BLaER1 (cell line): ENCODE data around the gene IGSF8.
"Not testable (repeated sequence)": the region's sequence is repeated elsewhere in the genome, so short reads cannot be mapped to it uniquely, and the experiment has no call there.

Source experiments
- H3K27ac ChIP-seq: shearing (Covaris generic); formaldehyde crosslinking; 2 replicates; pipeline ENCODE4 v1.8.1; 2022
- H3K27me3 ChIP-seq: shearing (Covaris generic); formaldehyde crosslinking; 2 replicates; pipeline ENCODE4 v1.8.1; 2022
- H3K36me3 ChIP-seq: shearing (Covaris generic); formaldehyde crosslinking; 2 replicates; pipeline ENCODE4 v1.8.1; 2022
- H3K4me1 ChIP-seq: shearing (Covaris generic); formaldehyde crosslinking; 2 replicates; pipeline ENCODE4 v1.8.1; 2022
- H3K4me2 ChIP-seq: shearing (Covaris generic); formaldehyde crosslinking; 2 replicates; pipeline ENCODE4 v1.8.1; 2022
- H3K4me3 ChIP-seq: shearing (Covaris generic); formaldehyde crosslinking; 2 replicates; pipeline ENCODE4 v1.8.1; 2022
- H3K9ac ChIP-seq: shearing (Covaris generic); formaldehyde crosslinking; 2 replicates; pipeline ENCODE4 v1.8.1; 2022
- H3K9me3 ChIP-seq: shearing (Covaris generic); formaldehyde crosslinking; 2 replicates; pipeline ENCODE4 v1.8.1; 2022
- H4K20me1 ChIP-seq: shearing (Covaris generic); formaldehyde crosslinking; 2 replicates; pipeline ENCODE4 v1.8.1; 2022
- Cebpa-rat ChIP-seq: shearing (Covaris generic); IDR thresholded peaks from 2 replicates; pipeline ENCODE4 v1.8.1; 2022

IGSF8 gene

DNA sequence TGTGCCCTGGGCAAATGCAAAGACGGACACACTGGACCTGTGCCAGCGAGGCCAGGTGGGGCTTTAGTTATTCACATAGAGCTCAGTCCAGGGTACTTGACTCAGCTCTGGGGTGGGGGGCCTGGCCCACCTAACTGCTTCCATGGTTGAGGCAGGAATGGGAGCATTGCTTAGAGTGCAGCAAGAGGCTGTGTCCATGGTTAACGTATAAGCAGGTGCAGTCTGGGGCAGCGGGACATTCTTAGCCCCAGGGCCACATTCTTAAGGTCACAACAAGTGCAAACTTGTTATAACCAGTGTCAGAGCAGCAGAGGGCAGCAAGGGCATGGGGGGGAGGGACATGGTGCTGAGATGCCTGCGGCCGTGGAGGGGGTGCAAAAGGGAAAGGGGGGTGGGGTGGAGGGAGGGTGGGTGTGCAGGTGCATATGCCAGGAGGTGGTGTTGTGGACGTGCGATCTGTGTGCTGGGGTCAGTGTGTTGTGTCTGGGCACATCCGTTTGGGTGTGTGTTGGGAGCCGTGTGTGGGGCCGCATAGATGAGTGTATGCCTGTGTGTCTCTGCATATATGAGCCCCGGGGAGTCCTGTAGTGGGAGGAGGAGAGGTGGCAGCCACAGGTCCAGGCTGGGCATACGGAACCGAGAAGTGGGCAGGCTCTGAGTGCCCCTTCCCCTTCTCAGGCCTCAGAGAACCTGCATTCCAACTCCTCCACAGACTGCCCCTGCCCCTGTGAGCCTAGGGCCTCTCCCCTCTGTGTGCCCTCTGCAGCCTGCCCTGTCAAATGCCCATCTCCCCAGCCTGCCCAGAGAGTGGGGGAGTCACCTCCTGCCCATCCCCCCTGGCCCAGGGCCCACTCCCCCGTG is 36.8 kb downstream of the IGSF8 start:
- Histone ChIP-seq H3K27me3 (no peaks in the 10 kb centered on the region), H3K4me1 (no peaks in the 10 kb centered on the region), H3K9ac (no peak overlapping the region), H3K9me3 (no peaks in the 10 kb centered on the region), H3K4me3 (no peak overlapping the region), H4K20me1 (no peaks in the 10 kb centered on the region), H3K27ac (no peak overlapping the region), H3K4me2 (no peak overlapping the region), H3K36me3 (no peaks in the 10 kb centered on the region)
- no peak for TF ChIP-seq Cebpa-rat

DNA sequence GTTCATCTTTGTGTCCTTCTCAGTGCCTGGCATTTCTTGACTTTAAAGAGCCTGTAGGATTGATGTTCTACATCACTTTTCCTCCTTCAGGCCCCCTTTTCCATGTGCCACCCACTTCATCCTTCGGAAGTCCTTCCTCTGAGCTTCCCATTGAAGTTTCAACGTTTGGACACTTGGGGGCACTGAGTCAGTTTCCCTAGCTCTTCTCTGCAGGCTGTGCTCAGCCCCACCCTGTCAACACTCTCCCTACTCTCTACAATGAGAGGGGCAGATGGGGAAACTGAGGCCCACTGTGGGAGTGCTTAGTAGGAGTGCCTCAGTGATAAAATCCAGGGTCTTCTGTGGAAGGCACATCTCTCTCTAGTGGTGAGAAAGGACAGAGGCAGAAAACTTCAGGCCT is 40.3 kb downstream of the IGSF8 start:
- no peak overlapping the region for H3K4me2 ChIP-seq
- H3K36me3 ChIP-seq, result no peaks in the 10 kb centered on the region
- no peaks in the 10 kb centered on the region for H4K20me1 ChIP-seq
- H3K4me1 ChIP-seq, result no peaks in the 10 kb centered on the region
- H3K4me3 ChIP-seq, result no peak overlapping the region
- no peaks in the 10 kb centered on the region for H3K27me3 ChIP-seq
- TF ChIP-seq Cebpa-rat, result no peak
- H3K27ac ChIP-seq, result no peak overlapping the region
- H3K9me3 ChIP-seq, result no peaks in the 10 kb centered on the region
- no peak overlapping the region for H3K9ac ChIP-seq

DNA sequence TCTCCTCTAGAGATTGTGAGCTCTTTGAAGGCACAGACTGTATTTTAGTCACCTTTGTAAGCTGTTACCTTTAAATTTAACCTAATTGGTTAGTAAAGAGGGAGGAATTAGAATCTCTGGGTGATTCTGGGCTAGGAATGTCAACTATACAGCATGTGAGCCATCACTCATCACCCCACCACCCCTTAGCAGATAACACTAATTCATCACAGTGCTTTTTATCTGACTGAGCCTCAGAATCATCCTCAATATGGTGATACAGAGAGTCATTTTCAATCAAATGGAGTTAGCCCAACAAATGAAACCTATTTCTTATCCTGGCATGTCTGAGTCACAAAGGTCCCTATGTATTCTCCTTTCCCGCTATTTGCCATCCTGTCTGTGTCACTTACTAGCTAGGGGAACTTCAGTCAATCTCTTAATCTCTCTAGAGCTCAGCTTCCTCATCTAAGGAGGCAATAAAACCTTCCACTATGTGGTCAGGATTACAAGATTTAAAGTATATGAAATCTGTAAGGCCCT is 41.7 kb downstream of the IGSF8 start:
- no peaks in the 10 kb centered on the region for H3K9me3 ChIP-seq
- no peaks in the 10 kb centered on the region for H4K20me1 ChIP-seq
- TF ChIP-seq Cebpa-rat, result no peak
- H3K36me3 ChIP-seq, result no peaks in the 10 kb centered on the region
- H3K4me2 ChIP-seq, result no peak overlapping the region
- H3K9ac ChIP-seq, result no peak overlapping the region
- no peaks in the 10 kb centered on the region for H3K27me3 ChIP-seq
- no peak overlapping the region for H3K4me3 ChIP-seq
- no peak overlapping the region for H3K27ac ChIP-seq
- H3K4me1 ChIP-seq, result no peaks in the 10 kb centered on the region

DNA sequence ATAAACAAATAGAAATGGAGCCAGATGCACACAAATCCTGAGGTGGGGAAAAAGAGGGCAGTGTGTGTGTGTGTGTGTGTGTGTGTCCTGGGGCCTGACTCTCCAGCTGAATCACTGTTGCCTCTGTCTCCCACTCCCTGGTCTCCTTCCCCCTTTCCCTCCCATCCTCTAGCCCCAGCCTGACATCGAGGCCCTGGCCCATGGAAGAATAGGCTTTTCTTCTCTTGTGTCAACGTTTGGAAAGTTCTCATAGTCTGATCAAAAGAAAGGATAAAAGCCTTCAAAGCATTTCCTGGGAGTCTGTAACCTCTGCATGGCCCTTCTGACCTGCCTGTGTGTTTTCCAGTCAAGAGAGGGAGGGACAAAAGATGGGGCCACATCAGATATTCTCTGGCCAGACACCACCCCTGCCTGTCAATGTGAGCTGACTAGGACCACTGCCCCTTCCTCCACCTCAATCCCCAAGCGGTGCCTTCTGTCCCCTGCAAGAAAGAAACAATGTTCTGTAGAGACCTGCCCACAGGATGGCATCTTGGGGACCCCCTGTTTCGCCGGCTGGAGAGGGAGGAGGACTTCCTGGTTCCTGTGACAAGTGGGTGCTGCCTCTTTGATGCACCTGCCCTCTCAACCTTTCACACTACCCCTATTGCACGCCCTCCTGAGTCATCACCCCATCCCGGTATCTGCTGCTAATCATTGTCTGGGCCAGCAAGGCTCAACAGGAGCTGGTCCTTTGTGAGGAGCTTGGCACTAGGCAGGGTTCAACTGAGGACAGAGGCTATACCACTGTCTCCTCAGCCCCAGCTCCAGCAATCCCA is 44.7 kb downstream of the IGSF8 start:
- no peaks in the 10 kb centered on the region for H3K4me1 ChIP-seq
- H3K9ac ChIP-seq, result no peak overlapping the region
- H3K27me3 ChIP-seq, result no peaks in the 10 kb centered on the region
- H3K4me3 ChIP-seq, result no peak overlapping the region
- H3K9me3 ChIP-seq, result no peaks in the 10 kb centered on the region
- H3K36me3 ChIP-seq, result no peaks in the 10 kb centered on the region
- no peak overlapping the region for H3K27ac ChIP-seq
- no peak overlapping the region for H3K4me2 ChIP-seq
- H4K20me1 ChIP-seq, result no peaks in the 10 kb centered on the region
- TF ChIP-seq Cebpa-rat, result no peak

DNA sequence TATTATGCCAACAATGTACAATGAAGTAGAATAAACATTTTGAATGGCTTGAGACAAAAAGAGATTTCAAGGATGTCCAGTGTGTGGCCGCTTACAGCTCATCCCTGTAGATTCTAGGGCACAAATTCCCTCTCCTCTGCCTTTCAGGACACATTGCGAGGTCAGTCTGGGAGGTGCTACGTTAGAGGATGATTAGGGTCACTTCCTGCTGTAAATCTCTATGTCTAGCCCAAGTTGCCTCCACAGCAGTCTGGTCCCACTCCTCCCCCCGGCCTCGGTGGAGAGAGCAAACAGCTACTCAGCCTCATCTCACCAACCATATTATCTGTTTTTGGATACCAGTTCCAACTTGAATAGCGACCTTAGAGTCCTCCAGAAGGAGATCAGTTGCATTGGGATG is 45.5 kb downstream of the IGSF8 start:
- Histone ChIP-seq H3K4me1 (no peaks in the 10 kb centered on the region), H3K4me3 (no peak overlapping the region), H3K36me3 (no peaks in the 10 kb centered on the region), H3K9me3 (no peaks in the 10 kb centered on the region), H3K27me3 (no peaks in the 10 kb centered on the region), H3K9ac (no peak overlapping the region), H4K20me1 (no peaks in the 10 kb centered on the region), H3K4me2 (no peak overlapping the region), H3K27ac (no peak overlapping the region)
- no peak for TF ChIP-seq Cebpa-rat

DNA sequence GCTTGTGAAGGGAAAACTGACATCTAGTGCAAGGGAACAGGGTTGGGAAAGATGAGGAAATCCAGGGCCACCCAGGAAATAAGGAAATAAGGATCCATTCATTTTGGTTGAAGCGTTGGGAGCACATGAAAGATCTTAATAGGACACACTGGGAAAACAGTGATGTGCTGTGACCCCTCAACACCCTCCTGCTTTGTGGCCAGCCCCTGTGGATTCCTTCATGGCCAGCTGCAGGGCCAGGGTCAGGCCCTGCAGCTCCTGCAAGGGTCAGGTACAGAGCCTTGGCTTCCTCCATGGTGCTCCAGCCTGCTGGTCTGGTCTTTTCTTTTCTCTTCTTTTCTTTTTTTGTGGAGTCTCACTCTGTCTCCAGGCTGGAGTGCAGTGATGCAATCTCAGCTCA is 47.8 kb downstream of the IGSF8 start:
- Histone ChIP-seq H3K27me3 (no peaks in the 10 kb centered on the region), H3K36me3 (no peaks in the 10 kb centered on the region), H3K4me1 (peaks cover 10% of the 10 kb centered on the region), H3K9me3 (no peaks in the 10 kb centered on the region), H3K27ac (no peak overlapping the region), H4K20me1 (no peaks in the 10 kb centered on the region), H3K4me3 (no peak overlapping the region), H3K4me2 (no peak overlapping the region), H3K9ac (no peak overlapping the region)
- no peak for TF ChIP-seq Cebpa-rat

DNA sequence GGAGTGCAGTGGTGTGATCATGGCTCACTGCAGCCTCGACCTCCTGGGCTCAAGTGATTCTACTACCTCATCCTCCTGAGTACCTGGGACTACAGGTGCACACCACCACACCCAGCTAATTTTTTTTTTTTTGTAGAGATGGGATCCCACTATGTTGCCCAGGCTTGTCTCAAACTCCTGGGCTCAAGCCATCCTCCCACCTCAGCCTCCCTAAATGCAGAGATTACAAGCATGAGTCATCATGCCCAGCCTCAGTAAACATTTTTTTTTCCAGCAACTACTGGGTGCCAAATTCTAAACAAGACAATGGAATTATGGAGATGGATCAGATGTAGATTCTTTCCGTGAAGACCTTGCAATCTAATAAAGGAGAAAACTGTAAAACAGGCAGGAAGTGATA is 48.2 kb downstream of the IGSF8 start:
- H3K9ac ChIP-seq, H3K36me3 ChIP-seq: not testable (repeated sequence)

DNA sequence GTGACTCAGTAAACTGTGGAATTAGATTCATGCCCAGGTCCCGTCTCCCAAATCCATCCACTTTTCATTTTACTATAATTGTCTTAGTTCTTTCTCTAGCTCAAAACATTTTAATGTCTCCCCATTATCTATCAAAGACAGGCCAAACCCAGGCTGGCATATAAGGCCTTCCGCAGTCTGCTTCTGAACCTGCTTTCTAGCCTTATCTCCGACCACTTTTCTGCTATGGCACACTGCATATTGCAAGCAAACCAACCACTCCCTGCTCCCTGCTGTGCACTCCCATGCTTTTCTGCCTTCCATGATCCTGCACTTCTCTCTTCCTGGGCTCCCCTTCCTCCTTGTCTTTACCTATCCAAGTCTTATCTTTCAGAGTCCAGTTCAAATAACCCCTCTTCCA is 49.3 kb downstream of the IGSF8 start:
- H3K27me3 ChIP-seq, result no peaks in the 10 kb centered on the region

More for the DNA sequence above, 48.2 kb downstream of the IGSF8 start:
- H3K27ac ChIP-seq, H3K4me1 ChIP-seq, H3K9me3 ChIP-seq, H3K4me3 ChIP-seq, H3K27me3 ChIP-seq, H3K4me2 ChIP-seq, H4K20me1 ChIP-seq: not testable (repeated sequence)

DNA sequence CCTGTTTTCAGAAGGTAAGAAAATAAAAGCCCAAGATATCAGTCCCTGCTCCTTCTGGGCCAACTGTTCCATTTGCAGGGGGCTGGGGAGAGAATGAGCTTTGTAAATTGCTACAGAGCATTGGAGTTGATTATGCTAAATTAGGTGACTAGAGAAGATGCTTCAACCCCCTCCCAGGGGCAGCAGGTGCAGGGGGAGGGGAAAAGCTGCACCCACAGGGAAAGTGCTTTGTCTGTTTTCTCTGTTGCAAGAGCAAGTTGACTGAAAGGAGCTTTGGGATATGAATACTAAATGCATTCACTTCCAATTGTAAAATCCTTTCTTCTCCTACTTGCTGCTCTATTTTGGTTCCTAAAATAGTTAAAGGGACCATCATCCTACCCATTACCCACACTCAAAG is 50.1 kb downstream of the IGSF8 start:
- peaks cover 10% of the 10 kb centered on the region for H3K4me1 ChIP-seq
- no peaks in the 10 kb centered on the region for H3K9me3 ChIP-seq
- no peak overlapping the region for H3K4me3 ChIP-seq
- H3K36me3 ChIP-seq, result no peaks in the 10 kb centered on the region
- H3K27ac ChIP-seq, result no peak overlapping the region
- no peak for TF ChIP-seq Cebpa-rat
- no peaks in the 10 kb centered on the region for H3K27me3 ChIP-seq
- no peaks in the 10 kb centered on the region for H4K20me1 ChIP-seq
- H3K9ac ChIP-seq, result no peak overlapping the region
- H3K4me2 ChIP-seq, result no peak overlapping the region

More for the DNA sequence above, 49.3 kb downstream of the IGSF8 start:
- Histone ChIP-seq H3K27ac (no peak overlapping the region), H3K9me3 (no peaks in the 10 kb centered on the region), H3K4me1 (peaks cover 10% of the 10 kb centered on the region), H4K20me1 (no peaks in the 10 kb centered on the region), H3K4me3 (no peak overlapping the region), H3K36me3 (no peaks in the 10 kb centered on the region), H3K4me2 (no peak overlapping the region), H3K9ac (no peak overlapping the region)
- TF ChIP-seq Cebpa-rat, result no peak
